ENCODE data around the gene EXOC1.

DNA sequence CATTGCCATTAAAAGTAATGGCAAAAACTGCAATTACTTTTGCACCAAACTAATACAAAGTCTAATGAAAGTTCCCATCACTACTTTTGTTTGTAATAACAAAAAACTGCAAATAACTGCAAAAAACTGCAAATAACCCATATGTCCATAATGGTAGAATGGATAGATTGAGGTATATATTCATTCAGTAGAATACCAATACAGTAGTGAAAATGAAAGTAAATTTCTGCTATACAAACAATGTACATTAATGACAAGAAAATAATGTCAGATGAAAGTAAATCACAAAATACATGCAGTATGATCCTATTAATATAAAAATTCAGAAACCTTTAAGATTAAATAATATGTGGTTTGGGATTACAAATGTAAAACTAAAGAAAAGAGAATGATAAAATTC is 54.0 kb downstream of the EXOC1 start:
- TF ChIP-seq, protein P1, sequence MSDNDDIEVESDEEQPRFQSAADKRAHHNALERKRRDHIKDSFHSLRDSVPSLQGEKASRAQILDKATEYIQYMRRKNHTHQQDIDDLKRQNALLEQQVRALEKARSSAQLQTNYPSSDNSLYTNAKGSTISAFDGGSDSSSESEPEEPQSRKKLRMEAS (IDR thresholded peaks at IDR 0.05), result no peak
- no peak for TF ChIP-seq YY1 (IDR thresholded peaks at IDR 0.05; ENCODE audit: low read depth)
- no peak for TF ChIP-seq EP300 (IDR thresholded peaks at IDR 0.05; ENCODE audit: borderline replicate concordance)
- TF ChIP-seq ZBTB7A (IDR thresholded peaks at IDR 0.05; ENCODE audit: low read depth), result no peak
- no peak for TF ChIP-seq TAF1 (IDR thresholded peaks at IDR 0.05; ENCODE audit: low read depth)
- no peak for TF ChIP-seq NFIC (IDR thresholded peaks at IDR 0.05)
- no peak for TF ChIP-seq EGR1 (IDR thresholded peaks at IDR 0.05)
- TF ChIP-seq TCF12 (IDR thresholded peaks at IDR 0.05; ENCODE audit: low read depth), result no peak
- TF ChIP-seq FOXM1 (IDR thresholded peaks at IDR 0.05; ENCODE audit: borderline replicate concordance, low read depth), result no peak
- TF ChIP-seq, protein P2, sequence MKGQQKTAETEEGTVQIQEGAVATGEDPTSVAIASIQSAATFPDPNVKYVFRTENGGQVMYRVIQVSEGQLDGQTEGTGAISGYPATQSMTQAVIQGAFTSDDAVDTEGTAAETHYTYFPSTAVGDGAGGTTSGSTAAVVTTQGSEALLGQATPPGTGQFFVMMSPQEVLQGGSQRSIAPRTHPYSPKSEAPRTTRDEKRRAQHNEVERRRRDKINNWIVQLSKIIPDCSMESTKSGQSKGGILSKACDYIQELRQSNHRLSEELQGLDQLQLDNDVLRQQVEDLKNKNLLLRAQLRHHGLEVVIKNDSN (IDR thresholded peaks at IDR 0.05), result no peak
- TF ChIP-seq CREB1 (IDR thresholded peaks at IDR 0.05; ENCODE audit: low read depth), result no peak
- TF ChIP-seq, protein P3, sequence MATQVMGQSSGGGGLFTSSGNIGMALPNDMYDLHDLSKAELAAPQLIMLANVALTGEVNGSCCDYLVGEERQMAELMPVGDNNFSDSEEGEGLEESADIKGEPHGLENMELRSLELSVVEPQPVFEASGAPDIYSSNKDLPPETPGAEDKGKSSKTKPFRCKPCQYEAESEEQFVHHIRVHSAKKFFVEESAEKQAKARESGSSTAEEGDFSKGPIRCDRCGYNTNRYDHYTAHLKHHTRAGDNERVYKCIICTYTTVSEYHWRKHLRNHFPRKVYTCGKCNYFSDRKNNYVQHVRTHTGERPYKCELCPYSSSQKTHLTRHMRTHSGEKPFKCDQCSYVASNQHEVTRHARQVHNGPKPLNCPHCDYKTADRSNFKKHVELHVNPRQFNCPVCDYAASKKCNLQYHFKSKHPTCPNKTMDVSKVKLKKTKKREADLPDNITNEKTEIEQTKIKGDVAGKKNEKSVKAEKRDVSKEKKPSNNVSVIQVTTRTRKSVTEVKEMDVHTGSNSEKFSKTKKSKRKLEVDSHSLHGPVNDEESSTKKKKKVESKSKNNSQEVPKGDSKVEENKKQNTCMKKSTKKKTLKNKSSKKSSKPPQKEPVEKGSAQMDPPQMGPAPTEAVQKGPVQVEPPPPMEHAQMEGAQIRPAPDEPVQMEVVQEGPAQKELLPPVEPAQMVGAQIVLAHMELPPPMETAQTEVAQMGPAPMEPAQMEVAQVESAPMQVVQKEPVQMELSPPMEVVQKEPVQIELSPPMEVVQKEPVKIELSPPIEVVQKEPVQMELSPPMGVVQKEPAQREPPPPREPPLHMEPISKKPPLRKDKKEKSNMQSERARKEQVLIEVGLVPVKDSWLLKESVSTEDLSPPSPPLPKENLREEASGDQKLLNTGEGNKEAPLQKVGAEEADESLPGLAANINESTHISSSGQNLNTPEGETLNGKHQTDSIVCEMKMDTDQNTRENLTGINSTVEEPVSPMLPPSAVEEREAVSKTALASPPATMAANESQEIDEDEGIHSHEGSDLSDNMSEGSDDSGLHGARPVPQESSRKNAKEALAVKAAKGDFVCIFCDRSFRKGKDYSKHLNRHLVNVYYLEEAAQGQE (IDR thresholded peaks at IDR 0.05; ENCODE audit: low read depth), result no peak
